Left renal cortex interstitium (tissue), 4 donors: ENCODE results near the gene THAP11. TPM values are rescaled to one million over a fixed set of nuclear protein-coding genes. Genes with fewer than 3 reads are reported as not detected.

ENCODE experiments used
- DNase-seq, 4 donors: peaks; one replicate each; pipeline ENCODE4 v3.0.0-alpha.2; 2013; ENCODE audit warnings: low read depth in 4 of 4, low spot score in 2 of 4, missing footprints in 1 of 4
- polyA plus RNA-seq, 4 donors: library from polyadenylated mRNA; unstranded; fragments of 120-200 nt; gene quantifications; one replicate each; pipeline ENCODE4 v1.2.1, GENCODE V29; 2013; ENCODE audit not compliant: insufficient read length in 4 of 4

Gene THAP11
- polyA plus RNA-seq, 4 donors, result 26.8 to 40.0 (median 32.0) TPM

- no peak for DNase-seq
Measured at GRCh38 chr16:67881621-67882161, 39.6 kb downstream of the THAP11 start.

DNA sequence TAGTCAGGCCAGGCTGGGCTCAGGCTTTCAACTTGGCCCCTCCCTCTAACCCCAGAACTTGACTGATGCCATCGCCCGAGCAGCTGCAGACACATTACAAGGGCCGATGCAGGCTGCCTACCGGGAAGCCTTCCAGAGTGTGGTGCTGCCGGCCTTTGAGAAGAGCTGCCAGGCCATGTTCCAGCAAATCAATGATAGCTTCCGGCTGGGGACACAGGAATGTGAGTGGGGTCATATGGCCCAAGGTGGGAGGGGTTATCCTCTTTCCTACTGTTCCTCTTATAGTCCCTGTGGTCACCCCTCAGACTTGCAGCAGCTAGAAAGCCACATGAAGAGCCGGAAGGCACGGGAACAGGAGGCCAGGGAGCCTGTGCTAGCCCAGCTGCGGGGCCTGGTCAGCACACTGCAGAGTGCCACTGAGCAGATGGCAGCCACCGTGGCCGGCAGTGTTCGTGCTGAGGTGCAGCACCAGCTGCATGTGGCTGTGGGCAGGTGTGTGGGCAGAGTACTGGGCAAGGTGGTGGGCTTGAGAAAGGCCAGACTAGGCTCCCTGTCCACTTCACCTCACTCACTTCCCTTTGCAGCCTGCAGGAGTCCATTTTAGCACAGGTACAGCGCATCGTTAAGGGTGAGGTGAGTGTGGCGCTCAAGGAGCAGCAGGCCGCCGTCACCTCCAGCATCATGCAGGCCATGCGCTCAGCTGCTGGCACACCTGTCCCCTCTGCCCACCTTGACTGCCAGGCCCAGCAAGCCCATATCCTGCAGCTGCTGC, 40.4 kb downstream of the THAP11 start:
- DNase-seq, result no peak

DNA sequence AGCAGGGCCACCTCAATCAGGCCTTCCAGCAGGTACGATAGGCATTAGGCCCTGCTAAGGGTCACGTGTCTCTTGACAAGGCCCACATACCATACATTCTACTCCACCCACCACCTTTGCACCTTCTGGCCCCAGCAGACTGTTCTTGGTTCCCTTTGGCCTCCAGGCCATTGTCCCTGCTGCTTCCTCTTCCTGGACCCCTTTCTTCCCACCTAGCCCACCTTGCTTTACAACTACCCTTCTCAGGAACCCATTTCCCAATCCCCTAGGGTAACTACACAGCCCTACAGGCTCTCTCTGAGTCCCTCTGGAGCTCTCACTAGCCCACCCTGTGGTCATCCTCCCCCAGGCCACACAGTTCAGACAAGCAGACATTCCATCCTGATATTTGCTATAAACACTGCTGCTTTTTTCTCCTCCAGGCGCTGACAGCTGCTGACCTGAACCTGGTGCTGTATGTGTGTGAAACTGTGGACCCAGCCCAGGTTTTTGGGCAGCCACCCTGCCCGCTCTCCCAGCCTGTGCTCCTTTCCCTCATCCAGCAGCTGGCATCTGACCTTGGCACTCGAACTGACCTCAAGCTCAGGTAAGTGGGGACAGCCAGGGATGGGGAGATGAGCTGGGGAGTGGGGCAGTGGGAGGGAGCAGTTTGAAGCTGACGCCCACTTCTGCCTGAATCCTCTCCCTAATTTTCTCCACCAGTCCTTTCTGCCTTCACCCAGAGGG, 41.2 kb downstream of the THAP11 start:
- DNase-seq, result no peak

- no peak for DNase-seq
Measured at GRCh38 chr16:67883872-67884261, 41.7 kb downstream of the THAP11 start.

- peak in 2 of 4 donors; percentile 61 to 67 for DNase-seq
Measured at GRCh38 chr16:67884684-67885083, 42.6 kb downstream of the THAP11 start, which contains the start of gene NRN1L. Gene NRN1L, plus strand, starts transcription at chr16:67884885. Its CDS starts 19 bp downstream, at chr16:67884904.

DNA sequence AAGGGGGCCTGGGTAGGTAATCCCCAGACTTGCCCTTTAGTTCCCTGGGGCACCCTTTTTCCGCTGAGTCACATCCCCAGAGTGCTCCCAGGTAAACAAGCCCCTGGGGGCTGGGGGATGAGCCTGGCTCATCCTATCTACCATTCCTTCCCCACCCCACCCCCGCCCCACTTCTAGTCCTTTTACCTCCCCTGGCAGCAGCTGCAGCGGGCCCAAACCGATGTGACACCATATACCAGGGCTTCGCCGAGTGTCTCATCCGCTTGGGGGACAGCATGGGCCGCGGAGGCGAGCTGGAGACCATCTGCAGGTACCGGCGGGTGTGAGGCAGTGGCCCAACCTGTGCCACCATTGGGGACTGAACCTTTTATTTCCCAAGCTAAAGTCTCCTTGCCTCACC, 43.4 kb downstream of the THAP11 start:
- DNase-seq, result no peak

GRCh38 chr16:67885976-67886375, 43.9 kb downstream of the THAP11 start:
- DNase-seq, result no peak

DNA sequence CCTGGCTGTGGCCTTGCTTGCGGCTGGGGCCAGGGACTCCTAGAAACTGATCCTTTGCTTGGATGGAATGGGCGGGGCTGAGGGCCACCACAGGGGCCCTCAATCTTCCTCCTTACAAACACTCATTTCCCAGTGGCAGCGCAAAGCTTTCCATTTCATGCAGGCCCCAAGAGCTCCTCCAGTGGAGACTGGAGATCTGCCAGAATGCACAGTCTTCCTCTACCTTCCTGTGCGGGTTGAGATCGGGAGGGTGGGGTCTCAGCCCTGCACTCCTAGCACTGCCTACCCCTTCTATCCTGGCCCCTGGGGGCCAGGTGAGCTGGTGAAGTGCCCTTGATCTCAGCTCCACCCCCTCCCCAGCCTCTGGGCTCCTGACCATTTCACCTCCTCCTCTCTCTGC, 44.3 kb downstream of the THAP11 start:
- no peak for DNase-seq

GRCh38 chr16:67888331-67888730, 46.2 kb downstream of the THAP11 start:
- DNase-seq, result no peak

- no peak for DNase-seq
Measured at GRCh38 chr16:67892375-67892774, 50.3 kb downstream of the THAP11 start.

DNA sequence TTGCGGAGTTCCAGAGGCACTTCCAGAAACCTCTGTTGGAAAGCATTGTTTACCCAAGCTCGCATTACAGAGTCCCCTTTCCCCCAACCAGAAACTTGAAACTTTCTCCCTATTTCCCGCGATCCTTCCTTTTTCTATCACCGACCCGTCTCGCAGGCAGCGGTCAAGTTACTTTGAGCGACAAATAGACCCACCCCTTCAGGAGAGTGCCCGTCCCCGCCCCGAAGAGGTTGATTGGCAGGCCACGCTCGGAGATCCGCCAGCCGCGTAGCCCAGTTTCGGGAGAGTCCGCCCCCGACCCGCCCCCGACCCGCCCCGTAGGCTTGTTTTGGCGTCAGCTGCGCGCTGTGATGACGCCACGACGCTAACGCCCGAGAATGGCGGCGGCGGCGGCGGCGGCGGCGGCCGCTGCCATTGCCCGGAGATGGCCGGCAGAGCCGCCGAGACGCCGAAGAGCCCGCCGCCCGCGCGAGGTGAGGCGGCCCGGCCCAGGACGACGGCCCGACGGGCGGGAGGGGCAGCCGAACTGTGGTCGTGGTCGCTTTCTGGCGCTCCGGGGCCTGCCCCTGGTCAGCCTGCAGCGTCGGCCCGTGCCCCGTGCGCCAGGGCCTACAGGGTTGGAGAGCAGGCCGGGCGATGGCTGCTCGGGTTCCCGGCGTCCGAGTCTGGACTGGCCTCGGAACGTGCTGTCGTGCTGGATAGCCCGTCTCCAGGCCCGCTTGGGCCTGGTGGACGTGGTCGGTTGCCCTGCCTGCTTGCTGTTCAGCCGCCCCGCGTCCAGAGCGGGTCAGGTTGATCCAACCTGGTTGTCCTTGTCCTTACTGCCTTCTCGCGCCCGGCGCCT, 51.0 kb downstream of the THAP11 start, which contains the start of gene PSKH1:
TSS of gene PSKH1 (plus strand) at position 356 of the 844 bp plus-strand sequence. CDS start 15,496 bp downstream, outside the sequence.
- DNase-seq, result peak in 3 of 4 donors; percentile 75 to 92 (median 88)

Other genes starting within 250 kb of the THAP11 start
- 1 to 10 TPM in 3 of 4 donors, under 1 TPM in 1; 0.79 to 1.4 (median 1.0) TPM for gene CARMIL2, start 197.2 kb upstream of the THAP11 start, polyA plus RNA-seq
- gene ACD, start 182.1 kb upstream of the THAP11 start, polyA plus RNA-seq, result 10 to 100 TPM; 20.2 to 31.8 (median 26.2) TPM
- gene PARD6A, start 181.4 kb upstream of the THAP11 start, polyA plus RNA-seq, result 1 to 10 TPM; 1.9 to 4.8 (median 3.0) TPM
- 10 to 100 TPM; 16.9 to 38.5 (median 31.8) TPM for gene ENKD1, start 175.6 kb upstream of the THAP11 start, polyA plus RNA-seq
- gene C16orf86, start 175.5 kb upstream of the THAP11 start, polyA plus RNA-seq, result 1 to 10 TPM; 3.6 to 5.2 (median 4.0) TPM
- 10 to 100 TPM; 18.7 to 25.6 (median 23.7) TPM for gene GFOD2, start 123.0 kb upstream of the THAP11 start, polyA plus RNA-seq
- 10 to 100 TPM; 18.4 to 34.4 (median 25.0) TPM for gene RANBP10, start 35.8 kb upstream of the THAP11 start, polyA plus RNA-seq
- 10 to 100 TPM in 1 of 4 donors, 1 to 10 TPM in 3; 6.3 to 10.7 (median 7.7) TPM for gene TSNAXIP1, start 35.4 kb upstream of the THAP11 start, polyA plus RNA-seq
- 100 to 1,000 TPM; 114 to 134 (median 127) TPM for gene NUTF2, start 4.6 kb downstream of the THAP11 start, polyA plus RNA-seq
- gene CENPT, start 5.4 kb downstream of the THAP11 start, polyA plus RNA-seq, result 10 to 100 TPM; 37.4 to 62.4 (median 50.7) TPM
- 100 to 1,000 TPM in 2 of 4 donors, 10 to 100 TPM in 2; 75.0 to 106 (median 97.3) TPM for gene EDC4, start 30.7 kb downstream of the THAP11 start, polyA plus RNA-seq
- gene NRN1L, start 42.6 kb downstream of the THAP11 start, polyA plus RNA-seq, result under 1 TPM in 3 of 4 donors, not detected in 1; 0.30 to 0.68 (median 0.63) TPM
- 10 to 100 TPM; 33.5 to 44.6 (median 40.1) TPM for gene PSKH1, start 50.9 kb downstream of the THAP11 start, polyA plus RNA-seq
- 1 to 10 TPM; 4.5 to 7.1 (median 5.8) TPM for gene CTRL, start 89.5 kb downstream of the THAP11 start, polyA plus RNA-seq
- gene PSMB10, start 94.5 kb downstream of the THAP11 start, polyA plus RNA-seq, result 10 to 100 TPM; 20.3 to 39.4 (median 28.3) TPM
- 10 to 100 TPM; 13.7 to 32.8 (median 20.2) TPM for gene LCAT, start 101.8 kb downstream of the THAP11 start, polyA plus RNA-seq
- gene SLC12A4, start 126.3 kb downstream of the THAP11 start, polyA plus RNA-seq, result 10 to 100 TPM; 32.4 to 47.4 (median 40.2) TPM
- gene DPEP3, start 138.2 kb downstream of the THAP11 start, polyA plus RNA-seq, result under 1 TPM in 3 of 4 donors, not detected in 1; 0.05 to 0.21 (median 0.08) TPM
- 1 to 10 TPM in 1 of 4 donors, under 1 TPM in 3; 0.45 to 1.1 (median 0.78) TPM for gene DPEP2, start 157.2 kb downstream of the THAP11 start, polyA plus RNA-seq
- not detected for gene DPEP2NB, start 173.6 kb downstream of the THAP11 start, polyA plus RNA-seq
- 10 to 100 TPM in 3 of 4 donors, 1 to 10 TPM in 1; 9.0 to 13.7 (median 10.9) TPM for gene DDX28, start 180.9 kb downstream of the THAP11 start, polyA plus RNA-seq
- 10 to 100 TPM; 13.5 to 19.5 (median 15.5) TPM for gene DUS2, start 181.0 kb downstream of the THAP11 start, polyA plus RNA-seq
- 10 to 100 TPM; 30.8 to 35.5 (median 32.9) TPM for gene NFATC3, start 243.1 kb downstream of the THAP11 start, polyA plus RNA-seq